HG03565 (cell line): ENCODE measurements around the gene TCFL5.
A peak's percentile ranks its signal among the peaks of the same experiment; 100 is the strongest.

Experiments
- ATAC-seq: cut with Tn5 transposase; IDR thresholded peaks from one replicate; pipeline ENCODE4 v1.9.1; 2021; ENCODE audit warnings: mild to moderate bottlenecking, moderate library complexity; ENCODE audit not compliant: unreplicated experiment

Gene TCFL5

GRCh38 chr20:62800314-62801259 lies 61.0 kb downstream of the TCFL5 start:
- no peak for ATAC-seq

- no peak for ATAC-seq
Observed at GRCh38 chr20:62799873-62800272, 61.7 kb downstream of the TCFL5 start.

GRCh38 chr20:62799459-62799858 lies 62.2 kb downstream of the TCFL5 start:
- no peak for ATAC-seq

- no peak for ATAC-seq
Observed at GRCh38 chr20:62799036-62799435, 62.6 kb downstream of the TCFL5 start.

GRCh38 chr20:62797671-62798532 lies 63.7 kb downstream of the TCFL5 start:
- ATAC-seq = no peak

GRCh38 chr20:62796699-62797491 lies 64.7 kb downstream of the TCFL5 start:
- no peak for ATAC-seq

GRCh38 chr20:62795023-62795761 lies 66.4 kb downstream of the TCFL5 start:
- no peak for ATAC-seq

GRCh38 chr20:62794007-62794724 lies 67.5 kb downstream of the TCFL5 start:
- ATAC-seq = peak; percentile 53

- no peak for ATAC-seq
Observed at GRCh38 chr20:62793757-62794006, 67.9 kb downstream of the TCFL5 start.

- ATAC-seq = no peak
Observed at GRCh38 chr20:62792940-62793756, 68.5 kb downstream of the TCFL5 start.

- ATAC-seq = no peak
Observed at GRCh38 chr20:62792182-62792939, 69.3 kb downstream of the TCFL5 start.

- ATAC-seq = no peak
Observed at GRCh38 chr20:62791301-62792181, 70.1 kb downstream of the TCFL5 start.
